Measurements from ENCODE around the gene DNAAF2.
"Not testable (repeated sequence)": the region's sequence is repeated elsewhere in the genome, so short reads cannot be mapped to it uniquely, and the experiment has no call there.

Gene DNAAF2

GRCh38 chr14:49612671-49613070 lies 22.4 kb downstream of the DNAAF2 start:
- Mint-ChIP-seq H3K9me3 (no peaks in the 10 kb centered on the region), H3K27ac (no peak overlapping the region), H3K4me1 (ENCODE audit: low read depth) (peaks cover 26% of the 10 kb centered on the region), H3K36me3 (ENCODE audit: low read depth) (peaks cover 83% of the 10 kb centered on the region), H3K27me3 (no peaks in the 10 kb centered on the region), H3K4me3 (no peak overlapping the region)
- no peak for DNase-seq

- Mint-ChIP-seq H3K27ac (no peak overlapping the region), H3K9me3 (no peaks in the 10 kb centered on the region), H3K36me3 (ENCODE audit: low read depth) (peaks cover 83% of the 10 kb centered on the region)
Observed at GRCh38 chr14:49612251-49612650, 22.8 kb downstream of the DNAAF2 start.

GRCh38 chr14:49607583-49607982 lies 27.5 kb downstream of the DNAAF2 start:
- no peak for DNase-seq
- Mint-ChIP-seq H3K4me3 (no peak overlapping the region), H3K9me3 (no peaks in the 10 kb centered on the region), H3K27ac (no peak overlapping the region), H3K36me3 (ENCODE audit: low read depth) (peaks cover 86% of the 10 kb centered on the region), H3K4me1 (ENCODE audit: low read depth) (peaks cover 20% of the 10 kb centered on the region), H3K27me3 (no peaks in the 10 kb centered on the region)

More at GRCh38 chr14:49612251-49612650, 22.8 kb downstream of the DNAAF2 start:
- peaks cover 22% of the 10 kb centered on the region for H3K4me1 Mint-ChIP-seq (ENCODE audit: low read depth)
- no peak for DNase-seq
- H3K27me3 Mint-ChIP-seq, result no peaks in the 10 kb centered on the region
- H3K4me3 Mint-ChIP-seq, result no peak overlapping the region

GRCh38 chr14:49598485-49599300 lies 36.4 kb downstream of the DNAAF2 start, which contains the start of gene LRR1:
TSS of gene LRR1 (plus strand) at chr14:49598940. CDS start at chr14:49599021, 81 bp downstream.
- peak; percentile 95 for DNase-seq
- peak within 1 kb of the TSS; percentile 97 for H3K27ac Mint-ChIP-seq
- no peaks in the 10 kb centered on the region for H3K9me3 Mint-ChIP-seq
- H3K36me3 Mint-ChIP-seq (ENCODE audit: low read depth), result peaks cover 53% of the 10 kb centered on the region
- H3K4me1 Mint-ChIP-seq (ENCODE audit: low read depth), result peaks cover 38% of the 10 kb centered on the region
- no peaks in the 10 kb centered on the region for H3K27me3 Mint-ChIP-seq
- peak within 1 kb of the TSS; percentile 97 for H3K4me3 Mint-ChIP-seq

GRCh38 chr14:49598189-49598484 lies 36.9 kb downstream of the DNAAF2 start:
- Mint-ChIP-seq H3K27me3 (no peaks in the 10 kb centered on the region), H3K27ac (peak overlapping the region; percentile 97), H3K9me3 (no peaks in the 10 kb centered on the region), H3K36me3 (ENCODE audit: low read depth) (peaks cover 49% of the 10 kb centered on the region), H3K4me1 (ENCODE audit: low read depth) (peaks cover 38% of the 10 kb centered on the region), H3K4me3 (peak overlapping the region; percentile 97)
- DNase-seq, result no peak

- peaks cover 23% of the 10 kb centered on the region for H3K4me1 Mint-ChIP-seq (ENCODE audit: low read depth)
- no peak overlapping the region for H3K27ac Mint-ChIP-seq
- DNase-seq, result no peak
- H3K36me3 Mint-ChIP-seq (ENCODE audit: low read depth), result peaks cover 21% of the 10 kb centered on the region
- H3K9me3 Mint-ChIP-seq, result no peaks in the 10 kb centered on the region
- H3K4me3 Mint-ChIP-seq, result no peak overlapping the region
- no peaks in the 10 kb centered on the region for H3K27me3 Mint-ChIP-seq
Observed at GRCh38 chr14:49594347-49595091, 40.5 kb downstream of the DNAAF2 start.

- no peak for DNase-seq
- Mint-ChIP-seq H3K27me3 (no peaks in the 10 kb centered on the region), H3K4me1 (ENCODE audit: low read depth) (peaks cover 21% of the 10 kb centered on the region), H3K36me3 (ENCODE audit: low read depth) (peaks cover 6% of the 10 kb centered on the region), H3K9me3 (no peaks in the 10 kb centered on the region), H3K27ac (no peak overlapping the region), H3K4me3 (no peak overlapping the region)
Observed at GRCh38 chr14:49593016-49593415, 42.0 kb downstream of the DNAAF2 start.

GRCh38 chr14:49589387-49589786 lies 45.7 kb downstream of the DNAAF2 start:
- no peaks in the 10 kb centered on the region for H3K9me3 Mint-ChIP-seq
- H3K27ac Mint-ChIP-seq, result no peak overlapping the region
- peaks cover 4% of the 10 kb centered on the region for H3K27me3 Mint-ChIP-seq
- peaks cover 19% of the 10 kb centered on the region for H3K36me3 Mint-ChIP-seq (ENCODE audit: low read depth)
- no peak overlapping the region for H3K4me3 Mint-ChIP-seq
- DNase-seq, result no peak
- H3K4me1 Mint-ChIP-seq (ENCODE audit: low read depth), result peaks cover 13% of the 10 kb centered on the region

- peak overlapping the region; percentile 100 for H3K27ac Mint-ChIP-seq
- H3K9me3 Mint-ChIP-seq, result no peaks in the 10 kb centered on the region
- DNase-seq, result peak; percentile 76
- H3K36me3 Mint-ChIP-seq (ENCODE audit: low read depth), result peaks cover 44% of the 10 kb centered on the region
- H3K4me3 Mint-ChIP-seq, result peak overlapping the region; percentile 92
- peaks cover 35% of the 10 kb centered on the region for H3K4me1 Mint-ChIP-seq (ENCODE audit: low read depth)
- H3K27me3 Mint-ChIP-seq, result peaks cover 4% of the 10 kb centered on the region
Observed at GRCh38 chr14:49586673-49587460, 48.2 kb downstream of the DNAAF2 start.

GRCh38 chr14:49585803-49586672 lies 49.0 kb downstream of the DNAAF2 start, which contains the start of gene RPS29:
TSS of gene RPS29 (minus strand) at chr14:49586380. CDS start at chr14:49586346, 34 bp downstream.
- Mint-ChIP-seq H3K9me3 (no peaks in the 10 kb centered on the region), H3K4me3 (peak within 1 kb of the TSS; percentile 92), H3K36me3 (ENCODE audit: low read depth) (peaks cover 51% of the 10 kb centered on the region), H3K27me3 (peaks cover 4% of the 10 kb centered on the region), H3K4me1 (ENCODE audit: low read depth) (peaks cover 42% of the 10 kb centered on the region), H3K27ac (peak within 1 kb of the TSS; percentile 100)
- peak; percentile 100 for DNase-seq

GRCh38 chr14:49584981-49585640 lies 49.9 kb downstream of the DNAAF2 start:
- peaks cover 55% of the 10 kb centered on the region for H3K36me3 Mint-ChIP-seq (ENCODE audit: low read depth)
- H3K4me3 Mint-ChIP-seq, result peak overlapping the region; percentile 92
- peak; percentile 57 for DNase-seq
- not testable (repeated sequence) for H3K9me3 Mint-ChIP-seq, H3K27me3 Mint-ChIP-seq
- peaks cover 45% of the 10 kb centered on the region for H3K4me1 Mint-ChIP-seq (ENCODE audit: low read depth)
- H3K27ac Mint-ChIP-seq, result peak overlapping the region; percentile 100

- Mint-ChIP-seq H3K36me3 (ENCODE audit: low read depth) (peaks cover 63% of the 10 kb centered on the region), H3K4me1 (ENCODE audit: low read depth) (peaks cover 54% of the 10 kb centered on the region), H3K27ac (peak overlapping the region; percentile 100), H3K4me3 (peak overlapping the region; percentile 92), H3K27me3 (peaks cover 4% of the 10 kb centered on the region), H3K9me3 (no peaks in the 10 kb centered on the region)
- DNase-seq, result peak; percentile 46
Observed at GRCh38 chr14:49584058-49584457, 51.0 kb downstream of the DNAAF2 start.

- H3K27ac Mint-ChIP-seq, result peak overlapping the region; percentile 100
- H3K9me3 Mint-ChIP-seq, result no peaks in the 10 kb centered on the region
- H3K4me3 Mint-ChIP-seq, result peak overlapping the region; percentile 92
- peaks cover 67% of the 10 kb centered on the region for H3K36me3 Mint-ChIP-seq (ENCODE audit: low read depth)
- H3K4me1 Mint-ChIP-seq (ENCODE audit: low read depth), result peaks cover 58% of the 10 kb centered on the region
- peaks cover 4% of the 10 kb centered on the region for H3K27me3 Mint-ChIP-seq
- no peak for DNase-seq
Observed at GRCh38 chr14:49583629-49584028, 51.4 kb downstream of the DNAAF2 start.

Measured in activated T-cell treated with anti-CD3 and anti-CD28 coated beads, Interleukin-2, amount 50 U/mL, for 24 hours (primary cell).